NCI-H1092 (cell line): ENCODE measurements around the gene RGMB.
"Not testable (repeated sequence)": the region's sequence is repeated elsewhere in the genome, so short reads cannot be mapped to it uniquely, and the experiment has no call there.

Source experiments
- DNase-seq: peaks from one replicate; lab custom pipeline; 2025; lab: John Stamatoyannopoulos, UW

RGMB gene, protein sequence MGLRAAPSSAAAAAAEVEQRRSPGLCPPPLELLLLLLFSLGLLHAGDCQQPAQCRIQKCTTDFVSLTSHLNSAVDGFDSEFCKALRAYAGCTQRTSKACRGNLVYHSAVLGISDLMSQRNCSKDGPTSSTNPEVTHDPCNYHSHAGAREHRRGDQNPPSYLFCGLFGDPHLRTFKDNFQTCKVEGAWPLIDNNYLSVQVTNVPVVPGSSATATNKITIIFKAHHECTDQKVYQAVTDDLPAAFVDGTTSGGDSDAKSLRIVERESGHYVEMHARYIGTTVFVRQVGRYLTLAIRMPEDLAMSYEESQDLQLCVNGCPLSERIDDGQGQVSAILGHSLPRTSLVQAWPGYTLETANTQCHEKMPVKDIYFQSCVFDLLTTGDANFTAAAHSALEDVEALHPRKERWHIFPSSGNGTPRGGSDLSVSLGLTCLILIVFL

GRCh38 chr5:98773464-98774191 is at the start of gene RGMB:
TSS of gene RGMB (plus strand) at chr5:98773663. CDS start at chr5:98774071, 408 bp downstream.
- peak; percentile 93 for DNase-seq

GRCh38 chr5:98726258-98726657 is 47.2 kb upstream of the RGMB start:
- DNase-seq: no peak

- DNase-seq: no peak
Measured at GRCh38 chr5:98727686-98728085, 45.8 kb upstream of the RGMB start.

- no peak for DNase-seq
Measured at GRCh38 chr5:98734646-98735045, 38.8 kb upstream of the RGMB start.

DNA sequence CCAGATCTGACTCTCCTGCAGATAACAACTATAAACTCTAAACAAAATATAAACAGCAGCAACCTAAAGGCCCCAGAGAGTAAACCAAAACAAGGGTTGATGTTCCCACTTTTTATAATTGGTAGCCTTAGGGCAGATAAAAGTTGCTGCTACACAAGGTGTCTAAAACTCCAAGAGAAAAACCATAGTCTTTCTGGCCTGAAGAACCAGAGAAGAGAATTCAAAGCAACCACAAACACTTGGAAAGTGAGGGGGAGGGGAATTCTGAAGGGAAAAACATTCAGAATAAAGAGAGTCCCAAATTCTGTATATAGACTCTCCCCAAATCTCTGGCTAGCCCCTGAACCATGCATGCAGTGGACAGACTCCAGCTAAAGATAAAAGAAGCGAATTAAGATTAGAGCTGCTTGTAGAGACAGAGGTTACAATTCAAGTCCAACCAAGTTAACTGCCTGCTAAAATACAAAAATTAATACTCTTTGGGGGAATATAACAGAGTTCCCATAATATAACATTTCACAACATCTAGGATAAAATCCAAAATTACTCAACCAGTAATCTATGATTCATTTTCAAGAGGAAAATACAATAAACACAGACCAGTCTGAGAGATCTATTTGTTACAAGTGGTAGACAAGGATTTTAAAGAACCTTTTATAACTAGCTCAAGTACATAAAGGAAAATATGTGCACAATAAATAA is 37.5 kb upstream of the RGMB start:
- no peak for DNase-seq

DNA sequence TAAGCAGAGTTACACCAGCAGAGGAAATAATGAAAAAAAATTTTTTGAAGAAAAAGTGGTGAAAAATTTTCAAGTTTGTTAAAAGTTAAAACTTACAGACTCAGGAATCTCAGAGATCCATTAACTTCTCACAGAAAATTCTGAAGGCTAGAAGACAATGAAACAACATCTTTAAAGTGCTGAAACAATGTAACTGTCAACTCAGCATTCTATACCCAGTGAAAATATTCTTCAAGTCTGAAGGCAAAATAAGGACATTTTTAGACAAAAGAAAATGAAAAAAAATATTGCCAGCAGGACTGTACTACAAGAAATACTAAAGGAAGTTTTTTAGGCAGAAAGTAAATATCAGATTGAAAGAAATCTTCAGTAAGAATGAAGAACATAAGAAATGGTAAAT is 36.7 kb upstream of the RGMB start:
- no peak for DNase-seq

- not testable (repeated sequence) for DNase-seq
Measured at GRCh38 chr5:98737441-98737840, 36.0 kb upstream of the RGMB start.

GRCh38 chr5:98738481-98739149 is 34.8 kb upstream of the RGMB start:
- not testable (repeated sequence) for DNase-seq

DNA sequence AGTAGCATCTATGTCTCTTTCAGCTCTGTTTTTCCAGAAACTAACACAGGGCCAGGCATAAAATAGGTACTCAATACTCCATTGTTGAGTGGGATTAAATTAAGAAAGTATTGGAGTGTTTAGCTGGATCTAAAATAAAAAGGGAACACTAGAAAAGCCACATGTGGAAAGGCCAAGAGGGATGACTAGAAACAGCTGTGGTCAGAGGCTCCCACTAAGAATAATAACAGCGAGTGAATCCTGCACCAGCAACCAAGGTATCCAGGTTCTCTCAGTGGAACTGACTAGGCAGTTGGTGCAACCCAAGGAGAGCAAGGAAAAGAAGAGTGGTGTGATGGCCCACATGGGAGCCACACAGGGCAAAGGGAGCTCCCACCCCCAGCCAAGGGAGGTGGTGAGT is 31.5 kb upstream of the RGMB start:
- no peak for DNase-seq

DNA sequence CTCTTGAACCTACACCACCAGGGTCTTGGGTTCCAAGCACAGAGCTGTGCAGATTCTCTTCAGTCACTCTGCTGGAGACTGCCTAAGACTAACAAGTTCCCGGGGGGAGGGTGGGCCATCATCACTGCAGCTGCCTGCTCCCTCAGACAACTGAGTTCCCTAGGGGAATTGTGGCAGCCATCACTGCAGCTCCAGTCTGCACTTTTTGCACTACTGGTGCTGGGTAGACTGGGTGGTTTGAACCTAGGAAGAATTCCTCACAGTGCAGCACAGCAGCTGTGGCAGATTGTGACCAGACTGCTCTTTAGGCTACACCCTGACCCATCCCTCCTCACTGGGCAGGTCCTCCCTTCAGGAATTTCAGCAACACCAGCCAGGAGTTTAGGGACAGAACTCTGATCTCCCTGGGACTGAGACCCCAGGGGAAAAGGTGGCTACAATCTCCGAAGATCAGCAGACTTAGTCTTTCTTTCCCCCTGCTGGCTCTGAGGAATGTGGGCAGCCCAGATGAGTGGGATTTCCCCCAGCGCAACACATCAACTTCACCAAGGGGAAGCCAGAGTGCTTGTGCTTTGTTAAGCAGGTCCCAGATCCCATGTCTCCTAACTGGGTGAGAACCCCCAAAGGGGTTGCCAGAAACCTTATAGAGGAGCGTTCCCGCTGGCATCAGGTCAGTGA is 30.9 kb upstream of the RGMB start:
- no peak for DNase-seq

DNA sequence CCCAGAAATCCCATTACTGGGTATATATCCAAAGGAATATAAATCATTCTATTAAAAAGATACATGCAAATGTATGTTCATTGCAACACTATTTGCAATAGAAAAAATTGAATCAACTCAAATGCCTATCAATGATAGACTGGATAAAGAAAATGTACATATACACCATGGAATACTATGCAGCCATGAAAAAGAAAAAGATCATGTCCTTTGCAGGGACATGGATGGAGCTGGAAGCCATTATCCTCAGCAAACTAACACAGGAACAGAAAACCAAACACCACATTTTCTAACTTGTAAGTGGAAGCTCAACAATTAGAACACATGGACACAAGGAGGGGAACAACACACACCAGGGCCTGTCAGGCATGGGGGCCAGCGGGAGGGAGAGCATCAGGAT is 25.2 kb upstream of the RGMB start:
- DNase-seq: not testable (repeated sequence)

- no peak for DNase-seq
Measured at GRCh38 chr5:98749046-98749445, 24.4 kb upstream of the RGMB start.

GRCh38 chr5:98750693-98751092 is 22.8 kb upstream of the RGMB start:
- DNase-seq: no peak

- DNase-seq: not testable (repeated sequence)
Measured at GRCh38 chr5:98752331-98752730, 21.1 kb upstream of the RGMB start.

DNA sequence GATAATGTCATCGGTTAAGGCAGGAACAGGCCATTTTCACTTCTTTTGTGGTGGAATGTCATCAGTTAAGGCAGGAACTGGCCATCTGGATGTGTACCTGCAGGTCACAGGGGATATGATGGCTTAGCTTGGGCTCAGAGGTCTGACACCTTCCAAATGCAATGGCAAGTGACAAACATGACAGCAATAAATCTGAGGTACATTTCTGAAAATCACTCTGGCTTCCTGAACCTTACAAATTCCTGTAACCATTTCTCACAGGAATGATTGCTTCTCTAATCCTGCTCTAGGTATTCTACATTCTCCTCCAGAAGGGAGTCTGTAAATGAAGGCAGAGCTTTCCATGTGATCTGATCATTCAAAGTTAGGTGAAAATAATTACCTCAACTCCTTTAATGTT is 20.7 kb upstream of the RGMB start:
- DNase-seq: not testable (repeated sequence)

- DNase-seq: no peak
Measured at GRCh38 chr5:98753507-98753906, 20.0 kb upstream of the RGMB start.

DNA sequence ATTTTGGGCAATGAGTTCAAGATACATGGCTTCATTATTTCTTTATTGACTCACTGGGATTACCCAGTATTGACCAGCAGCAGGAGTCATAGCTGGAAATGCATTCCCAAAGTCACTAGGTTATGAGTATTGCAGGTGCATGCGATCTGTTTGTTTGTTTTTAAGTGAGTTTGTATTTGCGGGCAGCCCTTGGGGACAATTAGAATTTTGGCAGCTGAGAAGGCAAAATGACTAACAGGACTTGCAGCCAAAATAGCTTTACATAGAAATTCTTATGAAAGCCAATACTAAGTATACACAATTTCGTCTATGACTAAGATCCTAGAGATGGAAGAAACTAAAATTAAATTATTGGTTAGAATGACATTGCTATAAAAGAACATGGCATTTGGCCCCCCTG is 18.1 kb upstream of the RGMB start:
- no peak for DNase-seq

DNA sequence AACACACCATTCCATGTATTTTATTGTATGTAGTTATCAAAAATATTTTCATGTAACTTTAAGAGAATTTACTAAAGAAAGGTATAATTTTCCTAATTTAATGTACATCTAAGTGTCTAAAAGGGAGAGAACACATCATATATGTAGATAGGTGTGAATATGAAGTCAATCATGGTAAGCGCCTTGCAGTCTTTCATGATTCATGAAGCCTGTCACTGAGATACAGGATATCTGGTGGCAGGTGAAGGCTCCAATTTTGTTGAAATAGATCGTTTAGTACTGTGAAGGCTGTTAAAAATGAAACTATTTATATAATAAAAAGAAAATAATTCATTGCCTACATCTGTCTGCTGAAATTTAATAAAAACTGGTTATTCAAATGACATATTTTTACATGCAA is 15.5 kb upstream of the RGMB start:
- DNase-seq: no peak

GRCh38 chr5:98763001-98763630 is 10.3 kb upstream of the RGMB start:
- no peak for DNase-seq

GRCh38 chr5:98765815-98766214 is 7.6 kb upstream of the RGMB start:
- DNase-seq: no peak

DNA sequence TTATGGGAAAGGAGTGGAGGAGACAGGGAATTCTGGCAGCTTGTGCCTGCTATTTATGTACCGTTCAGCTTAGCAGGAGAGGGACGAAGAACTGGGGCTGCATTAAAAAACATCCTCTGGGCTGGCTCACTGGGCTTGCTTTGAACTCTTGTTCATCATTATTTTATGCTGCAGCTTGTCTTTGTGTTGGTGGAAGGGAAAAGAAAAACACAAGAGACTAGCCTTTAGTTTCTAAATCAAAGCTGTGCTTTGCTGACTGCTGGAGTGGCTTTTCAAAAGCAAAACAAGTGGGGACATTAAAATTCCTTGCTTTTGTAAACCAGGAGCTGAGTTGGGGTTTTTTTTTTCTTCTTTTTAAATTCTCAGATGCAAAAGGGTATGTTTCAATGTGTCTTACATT is 5.9 kb upstream of the RGMB start:
- DNase-seq: no peak
